ENCODE measurements around the gene CT83.

GRCh38 chrX:116413273-116413672 is 49.5 kb downstream of the CT83 start:
- TF ChIP-seq CTCF (IDR thresholded peaks at IDR 0.05) = no peak
- TF ChIP-seq POLR2A (IDR thresholded peaks at IDR 0.05) = no peak

Data from ovary (tissue), 3 donors.